HG03095 (cell line): ENCODE data around the gene STAMBP.
"Not testable (repeated sequence)": the region's sequence is repeated elsewhere in the genome, so short reads cannot be mapped to it uniquely, and the experiment has no call there.

Experiments used
- ATAC-seq: cut with Tn5 transposase; IDR thresholded peaks from one replicate; pipeline ENCODE4 v1.9.1; 2021; ENCODE audit warnings: moderate library complexity; ENCODE audit not compliant: unreplicated experiment

The STAMBP gene

GRCh38 chr2:73903949-73904613 lies 75.3 kb downstream of the STAMBP start:
- not testable (repeated sequence) for ATAC-seq

GRCh38 chr2:73904952-73905351 lies 76.2 kb downstream of the STAMBP start:
- ATAC-seq, result no peak

GRCh38 chr2:73906847-73907505 lies 78.2 kb downstream of the STAMBP start:
- ATAC-seq, result no peak

GRCh38 chr2:73907840-73908452 lies 79.2 kb downstream of the STAMBP start:
- ATAC-seq, result no peak

- no peak for ATAC-seq
Measured at GRCh38 chr2:73908689-73909652, 80.2 kb downstream of the STAMBP start.

GRCh38 chr2:73910873-73911547 lies 82.2 kb downstream of the STAMBP start:
- no peak for ATAC-seq

- no peak for ATAC-seq
Measured at GRCh38 chr2:73911548-73912208, 82.9 kb downstream of the STAMBP start.

GRCh38 chr2:73913414-73914054 lies 84.8 kb downstream of the STAMBP start:
- no peak for ATAC-seq

GRCh38 chr2:73914667-73915066 lies 85.9 kb downstream of the STAMBP start:
- no peak for ATAC-seq

GRCh38 chr2:73915437-73915993 lies 86.8 kb downstream of the STAMBP start:
- no peak for ATAC-seq

GRCh38 chr2:73916666-73917065 lies 87.9 kb downstream of the STAMBP start:
- no peak for ATAC-seq

- ATAC-seq, result no peak
Measured at GRCh38 chr2:73917296-73917695, 88.5 kb downstream of the STAMBP start.

GRCh38 chr2:73917696-73918207 lies 89.0 kb downstream of the STAMBP start:
- no peak for ATAC-seq

GRCh38 chr2:73918856-73919255 lies 90.1 kb downstream of the STAMBP start:
- no peak for ATAC-seq

GRCh38 chr2:73919596-73920228 lies 91.0 kb downstream of the STAMBP start:
- ATAC-seq, result no peak

GRCh38 chr2:73920577-73921545 lies 92.1 kb downstream of the STAMBP start:
- ATAC-seq, result no peak

- ATAC-seq, result no peak
Measured at GRCh38 chr2:73921581-73921980, 92.8 kb downstream of the STAMBP start.
